GM12874 (cell line): Measurements from ENCODE around the gene STK11.

Experiments used
- CTCF ChIP-seq: IDR thresholded peaks from 2 replicates; pipeline ENCODE4 v1.5.1; 2011; ENCODE audit warnings: low read depth, mild to moderate bottlenecking, control low read depth, low read length, moderate library complexity; ENCODE audit not compliant: insufficient read depth

The STK11 gene

GRCh38 chr19:1227304-1228054, 21.9 kb downstream of the STK11 start:
- no peak for TF ChIP-seq CTCF

DNA sequence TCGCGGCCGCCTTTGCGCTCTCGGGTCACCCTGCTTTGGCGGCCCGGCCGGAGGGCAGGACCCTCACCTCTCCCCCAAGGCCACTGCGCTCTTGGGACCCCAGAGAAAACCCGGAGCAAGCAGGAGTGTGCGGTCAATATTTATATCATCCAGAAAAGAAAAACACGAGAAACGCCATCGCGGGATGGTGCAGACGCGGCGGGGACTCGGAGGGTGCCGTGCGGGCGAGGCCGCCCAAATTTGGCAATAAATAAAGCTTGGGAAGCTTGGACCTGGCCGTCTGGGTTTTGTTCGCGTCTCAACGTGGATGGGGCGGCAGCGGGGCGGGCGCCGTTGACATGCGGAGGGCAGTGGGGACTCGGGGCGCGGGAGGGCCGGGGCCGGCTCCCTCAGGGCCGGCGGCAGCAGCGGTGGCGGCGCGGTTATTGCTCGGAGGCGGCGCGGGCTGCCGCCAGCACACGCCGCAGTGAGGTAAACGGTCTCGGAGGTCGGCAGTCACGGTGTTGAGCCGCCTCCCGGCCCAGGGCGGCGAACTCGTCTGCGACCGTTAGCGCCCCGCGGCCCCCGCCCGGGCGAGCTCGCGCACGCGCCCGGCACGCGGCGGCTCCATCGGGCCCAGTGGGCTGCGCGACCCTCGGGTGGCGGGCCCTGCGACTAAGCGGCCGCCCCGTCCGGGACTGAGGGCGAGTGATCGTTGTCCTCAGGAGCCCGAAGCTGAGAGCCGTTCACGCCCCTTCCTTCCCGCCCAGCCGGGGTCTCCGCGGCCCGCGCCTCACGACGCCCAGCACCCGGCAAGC, 22.8 kb downstream of the STK11 start:
- no peak for TF ChIP-seq CTCF

- no peak for TF ChIP-seq CTCF
Measured at GRCh38 chr19:1229056-1229923, 23.7 kb downstream of the STK11 start.

GRCh38 chr19:1229924-1230782, 24.6 kb downstream of the STK11 start:
- TF ChIP-seq CTCF, result no peak

GRCh38 chr19:1230783-1231489, 25.4 kb downstream of the STK11 start:
- TF ChIP-seq CTCF, result 0 out of 2 replicates have a peak, but pooled peaks have one; percentile 19

- no peak for TF ChIP-seq CTCF
Measured at GRCh38 chr19:1231729-1232637, 26.4 kb downstream of the STK11 start.
